Calu3 (cell line): ENCODE data around the gene MSMP. TPM values are rescaled to one million over a fixed set of nuclear protein-coding genes. Genes with fewer than 3 reads are reported as not detected.

ENCODE experiments used
- BruUV-seq: library from RNA; stranded (reverse); fragments of 400-500 nt; replicated peaks from 2 replicates; lab custom pipeline; 2021; lab: Mats Ljungman, UMichigan
- CTCF ChIA-PET: fragments of 300-600 bp; sonication (Branson Sonifier 250); formaldehyde crosslinking; loops from one replicate; lab custom pipeline; 2022; ENCODE audit warnings: antibody characterized with exemption; lab: Charles Lee
- DNase-seq: peaks from one replicate; pipeline ENCODE4 v3.0.0; 2022
- H3K27ac Mint-ChIP-seq: one replicate; pipeline ENCODE4 v1.8.0; 2022; ENCODE audit warnings: mixed read lengths; ENCODE audit not compliant: unreplicated experiment
- H3K27me3 Mint-ChIP-seq: one replicate; pipeline ENCODE4 v1.8.0; 2022; ENCODE audit warnings: mixed read lengths; ENCODE audit not compliant: unreplicated experiment
- H3K36me3 Mint-ChIP-seq: one replicate; pipeline ENCODE4 v1.8.0; 2022; ENCODE audit warnings: mild to moderate bottlenecking, moderate library complexity, mixed read lengths; ENCODE audit not compliant: insufficient read depth, unreplicated experiment
- H3K4me1 Mint-ChIP-seq: one replicate; pipeline ENCODE4 v1.8.0; 2022; ENCODE audit warnings: mild to moderate bottlenecking, low read depth, mixed read lengths; ENCODE audit not compliant: unreplicated experiment
- H3K4me3 Mint-ChIP-seq: one replicate; pipeline ENCODE4 v1.8.0; 2022; ENCODE audit warnings: mild to moderate bottlenecking, low read depth, moderate library complexity, mixed read lengths; ENCODE audit not compliant: unreplicated experiment
- H3K9me3 Mint-ChIP-seq: one replicate; pipeline ENCODE4 v1.8.0; 2022; ENCODE audit warnings: low read depth, mixed read lengths; ENCODE audit not compliant: unreplicated experiment
- intact Hi-C: fragments of 100-400 bp; cut with micrococcal nuclease; formaldehyde crosslinking; loops from one replicate; pipeline ENCODE4 v1.10.0; 2022; ENCODE audit not compliant: unreplicated experiment
- total RNA-seq: library from RNA; stranded (reverse); gene quantifications from 2 replicates; pipeline ENCODE4 v1.2.3, GENCODE V29; 2022
- TF ChIP-seq, protein P1 (sequence below): fragments of 200-600 bp; IDR thresholded peaks from one replicate; pipeline ENCODE4 v1.8.0; 2022; ENCODE audit warnings: antibody characterized with exemption; ENCODE audit not compliant: unreplicated experiment

MSMP gene
- total RNA-seq, 1 experiment from 2014 or later: not detected

DNA sequence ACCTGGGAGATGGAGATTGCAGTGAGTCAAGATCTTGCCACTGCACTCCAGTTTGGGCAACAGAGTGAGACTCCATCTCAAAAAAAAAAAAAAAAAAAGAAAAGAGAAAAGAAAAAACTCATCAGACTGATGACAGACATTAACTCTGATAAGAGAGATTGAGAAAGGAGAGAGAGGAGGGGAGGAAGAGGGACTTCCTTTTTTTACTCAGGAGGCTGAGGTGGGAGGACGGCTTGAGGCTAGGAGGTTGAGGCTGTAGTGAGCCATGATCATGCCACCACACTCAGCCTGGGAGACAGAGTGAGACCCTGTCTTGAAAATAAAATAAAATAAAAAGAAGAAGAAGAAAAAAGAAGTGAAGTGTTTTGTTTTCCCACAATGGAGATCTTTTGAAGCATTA is 9.7 kb upstream of the MSMP start:
- intact Hi-C loops: no loop called here
- BruUV-seq: no TSS peak
- H3K9me3 Mint-ChIP-seq: no peaks in the 10 kb centered on the region
- TF ChIP-seq, protein P1, sequence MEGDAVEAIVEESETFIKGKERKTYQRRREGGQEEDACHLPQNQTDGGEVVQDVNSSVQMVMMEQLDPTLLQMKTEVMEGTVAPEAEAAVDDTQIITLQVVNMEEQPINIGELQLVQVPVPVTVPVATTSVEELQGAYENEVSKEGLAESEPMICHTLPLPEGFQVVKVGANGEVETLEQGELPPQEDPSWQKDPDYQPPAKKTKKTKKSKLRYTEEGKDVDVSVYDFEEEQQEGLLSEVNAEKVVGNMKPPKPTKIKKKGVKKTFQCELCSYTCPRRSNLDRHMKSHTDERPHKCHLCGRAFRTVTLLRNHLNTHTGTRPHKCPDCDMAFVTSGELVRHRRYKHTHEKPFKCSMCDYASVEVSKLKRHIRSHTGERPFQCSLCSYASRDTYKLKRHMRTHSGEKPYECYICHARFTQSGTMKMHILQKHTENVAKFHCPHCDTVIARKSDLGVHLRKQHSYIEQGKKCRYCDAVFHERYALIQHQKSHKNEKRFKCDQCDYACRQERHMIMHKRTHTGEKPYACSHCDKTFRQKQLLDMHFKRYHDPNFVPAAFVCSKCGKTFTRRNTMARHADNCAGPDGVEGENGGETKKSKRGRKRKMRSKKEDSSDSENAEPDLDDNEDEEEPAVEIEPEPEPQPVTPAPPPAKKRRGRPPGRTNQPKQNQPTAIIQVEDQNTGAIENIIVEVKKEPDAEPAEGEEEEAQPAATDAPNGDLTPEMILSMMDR: no peak
- peaks cover 21% of the 10 kb centered on the region for H3K36me3 Mint-ChIP-seq
- no peak overlapping the region for H3K4me3 Mint-ChIP-seq
- no peak overlapping the region for H3K27ac Mint-ChIP-seq
- CTCF ChIA-PET: no interaction called here
- no peaks in the 10 kb centered on the region for H3K27me3 Mint-ChIP-seq
- H3K4me1 Mint-ChIP-seq: peaks cover 30% of the 10 kb centered on the region
- DNase-seq: no peak

DNA sequence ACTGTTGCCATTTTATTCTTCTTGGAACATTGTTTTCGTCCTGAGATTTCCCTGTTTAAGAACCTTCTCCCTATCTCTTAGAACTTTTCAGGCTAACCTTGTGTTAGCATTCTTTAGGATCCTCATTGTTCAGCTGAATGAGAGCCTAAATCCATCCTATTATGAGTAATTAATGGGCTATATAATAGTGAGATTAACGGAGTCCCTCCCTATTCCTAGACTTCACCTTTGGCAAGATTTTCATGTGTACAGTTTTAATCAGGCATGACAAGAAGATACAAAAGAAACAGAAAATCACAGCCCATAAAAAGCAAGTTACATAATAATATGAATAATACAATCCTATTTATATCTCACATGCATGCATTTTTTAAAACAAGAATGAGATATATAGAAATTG is 9.1 kb upstream of the MSMP start:
- Mint-ChIP-seq H3K4me3 (no peak overlapping the region), H3K4me1 (peaks cover 36% of the 10 kb centered on the region), H3K27me3 (no peaks in the 10 kb centered on the region), H3K36me3 (peaks cover 25% of the 10 kb centered on the region), H3K27ac (no peak overlapping the region), H3K9me3 (no peaks in the 10 kb centered on the region)
- intact Hi-C loops: no loop called here
- CTCF ChIA-PET: no interaction called here
- BruUV-seq: no TSS peak
- TF ChIP-seq, protein P1: no peak
- no peak for DNase-seq

DNA sequence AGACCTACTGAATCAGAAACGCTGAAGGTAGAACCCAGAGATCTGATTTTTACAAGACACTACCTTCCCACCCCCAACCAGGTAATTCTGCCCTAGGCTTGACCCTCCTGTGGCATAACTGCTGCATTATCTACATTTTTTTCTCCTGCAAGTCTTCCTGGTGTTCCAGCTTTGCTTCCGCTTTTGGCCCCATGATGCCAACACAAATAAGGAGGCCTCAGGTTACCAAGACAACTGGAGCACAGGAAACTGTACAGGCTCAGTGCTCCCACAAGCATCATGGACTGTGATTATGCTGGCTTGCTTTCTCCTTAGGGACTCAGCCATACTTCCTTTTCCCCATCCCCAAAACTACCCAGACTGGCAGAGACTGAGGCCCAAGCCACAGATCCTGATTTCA is 6.6 kb upstream of the MSMP start:
- no TSS peak for BruUV-seq
- Mint-ChIP-seq H3K4me1 (peaks cover 38% of the 10 kb centered on the region), H3K9me3 (no peaks in the 10 kb centered on the region), H3K4me3 (peak overlapping the region; percentile 45), H3K27me3 (no peaks in the 10 kb centered on the region), H3K36me3 (peaks cover 45% of the 10 kb centered on the region), H3K27ac (peak overlapping the region; percentile 76)
- peak; percentile 72 for DNase-seq
- TF ChIP-seq, protein P1: no peak
- intact Hi-C loops: no loop called here
- CTCF ChIA-PET: interaction anchor here (0.7 to 0.9 kb wide), 2 partner anchors 11 to 30 kb away, joined by 3 read pairs; no protein-coding TSS in a partner anchor

DNA sequence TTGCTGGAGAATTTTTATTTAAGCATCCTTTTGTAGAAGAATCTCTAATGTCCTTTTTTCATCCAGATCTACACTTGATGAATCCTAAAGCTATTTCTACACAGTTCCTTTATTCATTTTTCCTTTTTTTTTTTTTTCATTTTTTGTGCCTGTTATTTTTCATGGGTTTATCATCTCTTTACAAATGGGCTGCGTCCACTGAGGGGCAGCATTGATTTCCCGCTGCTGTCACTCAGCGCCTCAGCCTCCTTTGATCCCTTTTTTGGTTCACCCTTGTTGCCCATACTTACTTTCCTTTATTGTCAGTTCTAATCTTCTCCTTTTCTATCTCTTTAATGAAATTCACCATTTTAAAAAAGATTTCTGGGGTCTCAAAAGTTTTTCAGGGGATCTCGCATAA is 5.7 kb upstream of the MSMP start:
- Mint-ChIP-seq H3K27me3 (no peaks in the 10 kb centered on the region), H3K9me3 (no peaks in the 10 kb centered on the region), H3K27ac (peak overlapping the region; percentile 76), H3K4me1 (peaks cover 38% of the 10 kb centered on the region), H3K36me3 (peaks cover 45% of the 10 kb centered on the region), H3K4me3 (peak overlapping the region; percentile 45)
- intact Hi-C loops: no loop called here
- CTCF ChIA-PET: interaction anchor here (0.7 to 0.9 kb wide), 3 partner anchors 10 to 31 kb away, joined by 3 to 5 read pairs (median 3); no protein-coding TSS in a partner anchor
- BruUV-seq: no TSS peak
- no peak for DNase-seq
- TF ChIP-seq, protein P1: no peak
